ENCODE measurements around the gene CUL4A.

CUL4A gene

DNA sequence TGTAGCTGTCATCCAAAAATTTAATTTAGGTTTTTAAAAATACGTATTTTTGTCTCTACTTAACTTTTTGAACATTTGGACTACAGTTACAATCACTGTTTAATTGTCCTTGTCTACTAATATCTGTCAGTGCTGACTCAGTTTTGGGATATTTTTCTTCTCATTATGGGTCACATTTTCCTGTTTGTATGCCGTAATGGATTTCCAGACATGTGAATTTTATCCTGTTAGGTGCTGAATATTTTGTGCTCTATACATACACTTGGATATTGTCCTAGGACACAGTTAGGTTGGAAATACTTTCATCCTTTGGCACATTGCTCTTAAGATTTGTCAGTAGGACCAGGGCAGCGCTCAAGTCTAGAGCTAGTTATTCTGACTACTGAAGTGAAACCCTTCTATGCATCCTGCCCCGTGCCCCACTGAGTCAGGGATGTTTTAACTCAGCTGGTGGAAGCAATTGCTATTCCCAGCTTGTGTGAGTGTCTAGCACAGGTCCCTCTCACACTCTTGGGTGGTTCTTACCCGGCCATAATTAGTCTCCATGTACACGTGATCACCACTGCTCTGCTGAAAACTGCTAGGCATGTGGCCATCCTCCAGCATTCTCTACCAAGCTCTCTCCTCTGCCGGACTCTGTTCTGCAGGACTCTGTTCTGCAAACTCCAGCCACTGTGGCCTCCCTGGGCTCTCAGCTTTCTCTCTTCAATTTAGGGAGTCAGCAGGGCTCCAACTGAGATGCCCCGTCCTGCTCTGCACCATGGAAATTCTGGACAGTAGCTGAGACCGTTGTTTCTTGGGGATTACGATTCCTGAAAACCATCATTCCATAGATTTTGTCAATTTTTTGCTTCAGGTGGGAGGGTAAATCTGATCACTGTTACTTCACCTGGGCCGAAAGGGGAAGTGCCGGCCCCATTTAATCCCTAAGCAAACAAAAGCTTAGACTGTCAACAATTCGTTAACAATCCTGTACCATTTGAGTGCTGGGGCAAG is 39.8 kb upstream of the CUL4A start:
- CTCF ChIA-PET, result no interaction called here
- H3K36me3 ChIP-seq (ENCODE audit: control insufficient read depth in 2 of 2, insufficient read depth in 1 of 2, low read length in 2 of 2), result peaks cover 0 to 42% of the 10 kb centered on the region in 2 experiments; a peak in 2 of 3 replicates
- no peak overlapping the region for H3K27ac ChIP-seq (ENCODE audit: extremely low read depth, low read depth, low read length)
- POLR2A ChIA-PET, result interaction anchor here (0.6 kb wide), 1 partner anchor 14 kb away, joined by 7 read pairs; no protein-coding TSS in a partner anchor
- TF ChIP-seq ZFHX2 (tag by site-specific recombination; conservative IDR thresholded peaks at IDR 0.05) (no peak), ZNF221 (tag by site-specific recombination; IDR thresholded peaks at IDR 0.05; ENCODE audit: borderline replicate concordance) (no peak), ZNF596 (tag by site-specific recombination; IDR thresholded peaks at IDR 0.05) (no peak), ZNF843 (tag by site-specific recombination; IDR thresholded peaks at IDR 0.05) (no peak), ZNF223 (tag by site-specific recombination; IDR thresholded peaks at IDR 0.05) (no peak), ZNF10 (tag by site-specific recombination; IDR thresholded peaks at IDR 0.05) (no peak), WT1 (tag by site-specific recombination; IDR thresholded peaks at IDR 0.05) (no peak), ZNF341 (tag by site-specific recombination; IDR thresholded peaks at IDR 0.05; ENCODE audit: low read depth) (no peak), ZNF138 (tag by site-specific recombination; IDR thresholded peaks at IDR 0.05; ENCODE audit: borderline replicate concordance) (no peak), ZBTB8A (tag by site-specific recombination; IDR thresholded peaks at IDR 0.05) (no peak), ZNF239 (tag by site-specific recombination; IDR thresholded peaks at IDR 0.05) (no peak), HOXC10 (CRISPR knock-in tag; IDR thresholded peaks at IDR 0.05) (no peak), ZNF114 (tag by site-specific recombination; IDR thresholded peaks at IDR 0.05) (no peak), OSR2 (tag by site-specific recombination; IDR thresholded peaks at IDR 0.05) (no peak)
- TF ChIP-seq, protein P1, sequence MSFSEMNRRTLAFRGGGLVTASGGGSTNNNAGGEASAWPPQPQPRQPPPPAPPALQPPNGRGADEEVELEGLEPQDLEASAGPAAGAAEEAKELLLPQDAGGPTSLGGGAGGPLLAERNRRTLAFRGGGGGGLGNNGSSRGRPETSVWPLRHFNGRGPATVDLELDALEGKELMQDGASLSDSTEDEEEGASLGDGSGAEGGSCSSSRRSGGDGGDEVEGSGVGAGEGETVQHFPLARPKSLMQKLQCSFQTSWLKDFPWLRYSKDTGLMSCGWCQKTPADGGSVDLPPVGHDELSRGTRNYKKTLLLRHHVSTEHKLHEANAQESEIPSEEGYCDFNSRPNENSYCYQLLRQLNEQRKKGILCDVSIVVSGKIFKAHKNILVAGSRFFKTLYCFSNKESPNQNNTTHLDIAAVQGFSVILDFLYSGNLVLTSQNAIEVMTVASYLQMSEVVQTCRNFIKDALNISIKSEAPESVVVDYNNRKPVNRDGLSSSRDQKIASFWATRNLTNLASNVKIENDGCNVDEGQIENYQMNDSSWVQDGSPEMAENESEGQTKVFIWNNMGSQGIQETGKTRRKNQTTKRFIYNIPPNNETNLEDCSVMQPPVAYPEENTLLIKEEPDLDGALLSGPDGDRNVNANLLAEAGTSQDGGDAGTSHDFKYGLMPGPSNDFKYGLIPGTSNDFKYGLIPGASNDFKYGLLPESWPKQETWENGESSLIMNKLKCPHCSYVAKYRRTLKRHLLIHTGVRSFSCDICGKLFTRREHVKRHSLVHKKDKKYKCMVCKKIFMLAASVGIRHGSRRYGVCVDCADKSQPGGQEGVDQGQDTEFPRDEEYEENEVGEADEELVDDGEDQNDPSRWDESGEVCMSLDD (tag by site-specific recombination; IDR thresholded peaks at IDR 0.05), result no peak
- TF ChIP-seq, protein P2, sequence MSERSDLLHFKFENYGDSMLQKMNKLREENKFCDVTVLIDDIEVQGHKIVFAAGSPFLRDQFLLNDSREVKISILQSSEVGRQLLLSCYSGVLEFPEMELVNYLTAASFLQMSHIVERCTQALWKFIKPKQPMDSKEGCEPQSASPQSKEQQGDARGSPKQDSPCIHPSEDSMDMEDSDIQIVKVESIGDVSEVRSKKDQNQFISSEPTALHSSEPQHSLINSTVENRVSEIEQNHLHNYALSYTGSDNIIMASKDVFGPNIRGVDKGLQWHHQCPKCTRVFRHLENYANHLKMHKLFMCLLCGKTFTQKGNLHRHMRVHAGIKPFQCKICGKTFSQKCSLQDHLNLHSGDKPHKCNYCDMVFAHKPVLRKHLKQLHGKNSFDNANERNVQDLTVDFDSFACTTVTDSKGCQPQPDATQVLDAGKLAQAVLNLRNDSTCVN (tag by site-specific recombination; optimal IDR thresholded peaks at IDR 0.05), result no peak
- TF ChIP-seq, protein P3, sequence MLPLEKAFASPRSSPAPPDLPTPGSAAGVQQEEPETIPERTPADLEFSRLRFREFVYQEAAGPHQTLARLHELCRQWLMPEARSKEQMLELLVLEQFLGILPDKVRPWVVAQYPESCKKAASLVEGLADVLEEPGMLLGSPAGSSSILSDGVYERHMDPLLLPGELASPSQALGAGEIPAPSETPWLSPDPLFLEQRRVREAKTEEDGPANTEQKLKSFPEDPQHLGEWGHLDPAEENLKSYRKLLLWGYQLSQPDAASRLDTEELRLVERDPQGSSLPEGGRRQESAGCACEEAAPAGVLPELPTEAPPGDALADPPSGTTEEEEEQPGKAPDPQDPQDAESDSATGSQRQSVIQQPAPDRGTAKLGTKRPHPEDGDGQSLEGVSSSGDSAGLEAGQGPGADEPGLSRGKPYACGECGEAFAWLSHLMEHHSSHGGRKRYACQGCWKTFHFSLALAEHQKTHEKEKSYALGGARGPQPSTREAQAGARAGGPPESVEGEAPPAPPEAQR (tag by site-specific recombination; IDR thresholded peaks at IDR 0.05), result no peak
- TF ChIP-seq, protein P4, sequence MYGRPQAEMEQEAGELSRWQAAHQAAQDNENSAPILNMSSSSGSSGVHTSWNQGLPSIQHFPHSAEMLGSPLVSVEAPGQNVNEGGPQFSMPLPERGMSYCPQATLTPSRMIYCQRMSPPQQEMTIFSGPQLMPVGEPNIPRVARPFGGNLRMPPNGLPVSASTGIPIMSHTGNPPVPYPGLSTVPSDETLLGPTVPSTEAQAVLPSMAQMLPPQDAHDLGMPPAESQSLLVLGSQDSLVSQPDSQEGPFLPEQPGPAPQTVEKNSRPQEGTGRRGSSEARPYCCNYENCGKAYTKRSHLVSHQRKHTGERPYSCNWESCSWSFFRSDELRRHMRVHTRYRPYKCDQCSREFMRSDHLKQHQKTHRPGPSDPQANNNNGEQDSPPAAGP (tag by site-specific recombination; IDR thresholded peaks at IDR 0.05), result no peak
- TF ChIP-seq, protein P5, sequence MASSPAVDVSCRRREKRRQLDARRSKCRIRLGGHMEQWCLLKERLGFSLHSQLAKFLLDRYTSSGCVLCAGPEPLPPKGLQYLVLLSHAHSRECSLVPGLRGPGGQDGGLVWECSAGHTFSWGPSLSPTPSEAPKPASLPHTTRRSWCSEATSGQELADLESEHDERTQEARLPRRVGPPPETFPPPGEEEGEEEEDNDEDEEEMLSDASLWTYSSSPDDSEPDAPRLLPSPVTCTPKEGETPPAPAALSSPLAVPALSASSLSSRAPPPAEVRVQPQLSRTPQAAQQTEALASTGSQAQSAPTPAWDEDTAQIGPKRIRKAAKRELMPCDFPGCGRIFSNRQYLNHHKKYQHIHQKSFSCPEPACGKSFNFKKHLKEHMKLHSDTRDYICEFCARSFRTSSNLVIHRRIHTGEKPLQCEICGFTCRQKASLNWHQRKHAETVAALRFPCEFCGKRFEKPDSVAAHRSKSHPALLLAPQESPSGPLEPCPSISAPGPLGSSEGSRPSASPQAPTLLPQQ (tag by site-specific recombination; IDR thresholded peaks at IDR 0.05), result no peak
- TF ChIP-seq, protein P6, sequence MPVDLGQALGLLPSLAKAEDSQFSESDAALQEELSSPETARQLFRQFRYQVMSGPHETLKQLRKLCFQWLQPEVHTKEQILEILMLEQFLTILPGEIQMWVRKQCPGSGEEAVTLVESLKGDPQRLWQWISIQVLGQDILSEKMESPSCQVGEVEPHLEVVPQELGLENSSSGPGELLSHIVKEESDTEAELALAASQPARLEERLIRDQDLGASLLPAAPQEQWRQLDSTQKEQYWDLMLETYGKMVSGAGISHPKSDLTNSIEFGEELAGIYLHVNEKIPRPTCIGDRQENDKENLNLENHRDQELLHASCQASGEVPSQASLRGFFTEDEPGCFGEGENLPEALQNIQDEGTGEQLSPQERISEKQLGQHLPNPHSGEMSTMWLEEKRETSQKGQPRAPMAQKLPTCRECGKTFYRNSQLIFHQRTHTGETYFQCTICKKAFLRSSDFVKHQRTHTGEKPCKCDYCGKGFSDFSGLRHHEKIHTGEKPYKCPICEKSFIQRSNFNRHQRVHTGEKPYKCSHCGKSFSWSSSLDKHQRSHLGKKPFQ (tag by site-specific recombination; IDR thresholded peaks at IDR 0.05), result no peak
- H3K4me1 ChIP-seq (ENCODE audit: control insufficient read depth, insufficient read depth, low read length), result no peaks in the 10 kb centered on the region
- H3K4me3 ChIP-seq (ENCODE audit: low read depth, low read length), result no peak overlapping the region
- H3K9me3 ChIP-seq (ENCODE audit: control insufficient read depth, insufficient read depth, low read depth, low read length), result no peaks in the 10 kb centered on the region
